GM19240 (cell line): ENCODE results near the gene STAM2.

ENCODE experiments used
- DNase-seq: peaks from one replicate; pipeline ENCODE4 v3.0.0; 2011; ENCODE audit warnings: low spot score; ENCODE audit not compliant: insufficient read length

Gene STAM2

GRCh38 chr2:152072011-152072410, 103.6 kb downstream of the STAM2 start:
- no peak for DNase-seq

- no peak for DNase-seq
Observed at GRCh38 chr2:152071518-152071917, 104.0 kb downstream of the STAM2 start.

GRCh38 chr2:152071092-152071491, 104.5 kb downstream of the STAM2 start:
- DNase-seq = no peak

- DNase-seq = no peak
Observed at GRCh38 chr2:152068226-152068625, 107.3 kb downstream of the STAM2 start.

GRCh38 chr2:152067823-152068222, 107.7 kb downstream of the STAM2 start:
- DNase-seq = no peak
